Measurements from ENCODE around the gene USP21. TPM values are rescaled to one million over a fixed set of nuclear protein-coding genes. Genes with fewer than 3 reads are reported as not detected.

USP21 gene
- total and polyA plus RNA-seq, 2 of the 8 experiments (the other 6 are each of a cell fraction or from before 2014, with no cell fraction given) = 23.9 to 36.3 TPM

DNA sequence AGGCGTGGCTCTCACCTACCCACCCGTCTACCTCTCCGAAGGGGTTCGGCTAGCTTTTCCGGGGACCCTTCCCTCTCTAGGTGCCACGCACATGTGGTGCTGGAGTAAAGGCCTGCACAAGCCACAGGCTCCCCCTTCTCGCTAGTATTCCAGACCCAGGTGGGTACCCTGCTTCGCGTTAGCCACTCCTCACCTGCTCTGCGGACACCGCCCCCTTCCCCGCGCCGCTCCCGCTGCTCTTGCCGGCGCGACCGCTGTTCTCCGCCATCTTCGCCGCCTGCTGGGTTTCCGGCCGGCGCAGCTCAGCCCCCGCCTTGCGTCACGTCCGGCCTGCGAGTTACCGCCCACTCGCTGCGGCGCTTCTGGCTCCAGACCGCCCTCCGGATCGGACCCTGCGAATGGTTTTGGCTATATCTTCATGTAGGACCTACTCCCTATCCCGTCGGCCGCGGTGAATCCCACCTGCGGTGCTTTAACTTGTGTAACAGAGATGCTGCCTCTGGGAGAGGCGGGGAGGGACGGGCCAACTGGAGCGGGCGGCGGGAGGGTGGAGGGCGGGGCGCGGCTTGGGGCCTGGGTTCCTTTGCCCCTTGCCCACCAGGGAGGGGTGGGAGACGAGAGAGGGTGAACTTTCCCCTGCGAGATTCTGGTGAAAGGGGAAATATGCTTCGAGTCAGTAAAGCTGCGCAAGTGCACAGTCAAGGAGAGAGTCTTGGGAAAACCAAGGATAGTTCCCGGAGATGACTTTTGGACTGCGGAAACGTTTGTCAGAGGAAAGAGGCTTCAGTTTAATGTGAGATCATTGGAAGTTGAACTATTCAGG is 41.3 kb upstream of the USP21 start, which contains the start of the genes NIT1 and PFDN2 (continued):
- TF ChIP-seq CHD7 (IDR thresholded peaks at IDR 0.05; ENCODE audit: insufficient replicate concordance, low read length) (no peak), JUN (IDR thresholded peaks at IDR 0.05; ENCODE audit: low read depth, low read length) (no peak), TAF7 (optimal IDR thresholded peaks at IDR 0.05; ENCODE audit: borderline replicate concordance, low read depth, low read length) (peak; percentile 70), FOSL1 (IDR thresholded peaks at IDR 0.05; ENCODE audit: insufficient read depth, low read depth, low read length) (no peak), BACH1 (IDR thresholded peaks at IDR 0.05; ENCODE audit: low read length) (no peak), HDAC6 (IDR thresholded peaks at IDR 0.05; ENCODE audit: low read depth, low read length) (no peak), GABPA (IDR thresholded peaks at IDR 0.05; ENCODE audit: borderline replicate concordance, insufficient read depth, low read length) (peak; percentile 89; the same call in 1 of the 2 replicates), SAP30 (IDR thresholded peaks at IDR 0.05; ENCODE audit: insufficient read depth, insufficient replicate concordance, low read length) (peak; percentile 84), JUND (IDR thresholded peaks at IDR 0.05; ENCODE audit: low read length) (no peak; the same call in 1 of the 2 replicates), SP1 (IDR thresholded peaks at IDR 0.05; ENCODE audit: low read depth, low read length) (no peak)
